Cardiac muscle cell (in vitro differentiated cells and primary cell): ENCODE data around the gene KIF5C. TPM values are rescaled to one million over a fixed set of nuclear protein-coding genes. Genes with fewer than 3 reads are reported as not detected.

Experiments
- DNase-seq, 2 donors: peaks; one replicate each; pipeline versions ENCODE4 v3.0.0 to v3.0.0-alpha.2; 2010 to 2017; ENCODE audit warnings: low read depth in 1 of 2, low spot score in 1 of 2
- H3K27ac ChIP-seq: fragments of 200-600 bp; sonication (generic); 2 replicates; pipeline ENCODE4 v1.5.1; 2016
- H3K27me3 ChIP-seq: fragments of 200-600 bp; sonication (generic); 2 replicates; pipeline ENCODE4 v1.6.0; 2016; ENCODE audit warnings: control low read depth
- H3K36me3 ChIP-seq: fragments of 200-600 bp; sonication (generic); 2 replicates; pipeline ENCODE4 v1.5.1; 2016; ENCODE audit warnings: control low read depth
- H3K4me1 ChIP-seq: fragments of 200-600 bp; sonication (generic); 2 replicates; pipeline ENCODE4 v1.8.1; 2017; ENCODE audit warnings: low read depth, mild to moderate bottlenecking, mixed run types
- H3K4me3 ChIP-seq: fragments of 200-600 bp; sonication (generic); 2 replicates; pipeline ENCODE4 v1.5.1; 2016; ENCODE audit warnings: mild to moderate bottlenecking
- H3K9me3 ChIP-seq: fragments of 200-600 bp; sonication (generic); 2 replicates; pipeline ENCODE4 v1.5.1; 2017; ENCODE audit warnings: low read depth, mild to moderate bottlenecking, control low read depth
- CTCF ChIP-seq: IDR thresholded peaks from 2 replicates; pipeline ENCODE4 v1.5.1; 2012; ENCODE audit warnings: low read depth, mild to moderate bottlenecking, low read length
- polyA plus RNA-seq: library from polyadenylated mRNA; unstranded; fragments of >200 nt; fragmentation: Nextera tagmentation; extraction: Ambion mirVana; gene quantifications from 2 replicates; pipeline ENCODE4 v1.2.1, GENCODE V29; 2016
- total RNA-seq: library from RNA; depleted of rRNA; stranded (reverse); fragments of >200 nt; gene quantifications from 2 replicates; pipeline ENCODE4 v1.2.3, GENCODE V29; 2016

The KIF5C gene
- total and polyA plus RNA-seq, 2 experiments from 2014 or later = 0.82 to 3.0 TPM

- peaks cover 22% of the 10 kb centered on the region for H3K27me3 ChIP-seq
- no peak overlapping the region for H3K27ac ChIP-seq
- peak in 1 of 2 donors; percentile 28 for DNase-seq
- H3K36me3 ChIP-seq = no peaks in the 10 kb centered on the region
- H3K4me1 ChIP-seq = no peaks in the 10 kb centered on the region
- peak overlapping the region; percentile 38 for H3K4me3 ChIP-seq
- no peak for TF ChIP-seq CTCF
- no peaks in the 10 kb centered on the region for H3K9me3 ChIP-seq
Measured at GRCh38 chr2:148876595-148877402, 1.8 kb downstream of the KIF5C start.

- H3K36me3 ChIP-seq = no peaks in the 10 kb centered on the region
- peaks cover 19% of the 10 kb centered on the region for H3K27me3 ChIP-seq
- TF ChIP-seq CTCF = no peak
- H3K4me3 ChIP-seq = no peak overlapping the region
- H3K4me1 ChIP-seq = no peaks in the 10 kb centered on the region
- no peak for DNase-seq
- no peaks in the 10 kb centered on the region for H3K9me3 ChIP-seq
- H3K27ac ChIP-seq = no peak overlapping the region
Measured at GRCh38 chr2:148877403-148877740, 2.3 kb downstream of the KIF5C start.

GRCh38 chr2:148880636-148881035, 5.6 kb downstream of the KIF5C start:
- Histone ChIP-seq H3K27ac (no peak overlapping the region), H3K27me3 (peaks cover 11% of the 10 kb centered on the region), H3K4me3 (no peak overlapping the region), H3K9me3 (no peaks in the 10 kb centered on the region), H3K36me3 (no peaks in the 10 kb centered on the region), H3K4me1 (no peaks in the 10 kb centered on the region)
- TF ChIP-seq CTCF = no peak
- DNase-seq = no peak

GRCh38 chr2:148882051-148882450, 7.0 kb downstream of the KIF5C start:
- H3K36me3 ChIP-seq = no peaks in the 10 kb centered on the region
- no peak for DNase-seq
- no peak overlapping the region for H3K27ac ChIP-seq
- no peaks in the 10 kb centered on the region for H3K27me3 ChIP-seq
- H3K4me1 ChIP-seq = no peaks in the 10 kb centered on the region
- H3K9me3 ChIP-seq = no peaks in the 10 kb centered on the region
- TF ChIP-seq CTCF = no peak
- no peak overlapping the region for H3K4me3 ChIP-seq

GRCh38 chr2:148885209-148885608, 10.2 kb downstream of the KIF5C start:
- DNase-seq = no peak
- Histone ChIP-seq H3K27ac (no peak overlapping the region), H3K4me1 (no peaks in the 10 kb centered on the region), H3K4me3 (no peak overlapping the region), H3K9me3 (no peaks in the 10 kb centered on the region), H3K36me3 (no peaks in the 10 kb centered on the region), H3K27me3 (no peaks in the 10 kb centered on the region)
- TF ChIP-seq CTCF = no peak

GRCh38 chr2:148885988-148886387, 11.0 kb downstream of the KIF5C start:
- Histone ChIP-seq H3K9me3 (no peaks in the 10 kb centered on the region), H3K4me1 (no peaks in the 10 kb centered on the region), H3K36me3 (no peaks in the 10 kb centered on the region), H3K4me3 (no peak overlapping the region), H3K27ac (no peak overlapping the region), H3K27me3 (no peaks in the 10 kb centered on the region)
- no peak for DNase-seq
- TF ChIP-seq CTCF = no peak
